T1000 (cell line): ENCODE measurements around the gene MMAB.
A peak's percentile ranks its signal among the peaks of the same experiment; 100 is the strongest.

Source experiments
- DNase-seq: peaks from one replicate; lab custom pipeline; 2025; ENCODE audit warnings: mixed read lengths; lab: John Stamatoyannopoulos, UW

Gene MMAB

GRCh38 chr12:109538191-109538863 lies 35.0 kb downstream of the MMAB start:
- no peak for DNase-seq

GRCh38 chr12:109537136-109537535 lies 36.2 kb downstream of the MMAB start:
- DNase-seq: no peak

GRCh38 chr12:109535863-109536250 lies 37.4 kb downstream of the MMAB start:
- DNase-seq: no peak

- no peak for DNase-seq
These were observed 38.0 kb downstream of the MMAB start for GRCh38 chr12:109535231-109535862.

GRCh38 chr12:109534456-109534855 lies 38.8 kb downstream of the MMAB start:
- DNase-seq: no peak

GRCh38 chr12:109533487-109533740 lies 39.9 kb downstream of the MMAB start:
- DNase-seq: no peak

- DNase-seq: no peak
These were observed 40.4 kb downstream of the MMAB start for GRCh38 chr12:109532721-109533486.

GRCh38 chr12:109531411-109531810 lies 41.9 kb downstream of the MMAB start:
- DNase-seq: no peak

- DNase-seq: no peak
These were observed 43.3 kb downstream of the MMAB start for GRCh38 chr12:109529691-109530640.

GRCh38 chr12:109527489-109528123 lies 45.7 kb downstream of the MMAB start:
- no peak for DNase-seq

GRCh38 chr12:109525279-109525585 lies 48.1 kb downstream of the MMAB start:
- DNase-seq: no peak

- no peak for DNase-seq
These were observed 48.6 kb downstream of the MMAB start for GRCh38 chr12:109524466-109525278.

- DNase-seq: no peak
These were observed 49.8 kb downstream of the MMAB start for GRCh38 chr12:109523504-109523903.

- DNase-seq: no peak
These were observed 50.2 kb downstream of the MMAB start for GRCh38 chr12:109523071-109523470.

GRCh38 chr12:109521831-109522230 lies 51.5 kb downstream of the MMAB start:
- no peak for DNase-seq

- DNase-seq: no peak
These were observed 53.5 kb downstream of the MMAB start for GRCh38 chr12:109519787-109520186.

- peak; percentile 44 for DNase-seq
These were observed 54.3 kb downstream of the MMAB start for GRCh38 chr12:109518820-109519665.

- no peak for DNase-seq
These were observed 55.7 kb downstream of the MMAB start for GRCh38 chr12:109517619-109518018.

- DNase-seq: no peak
These were observed 59.3 kb downstream of the MMAB start for GRCh38 chr12:109513977-109514376.

- no peak for DNase-seq
These were observed 60.3 kb downstream of the MMAB start for GRCh38 chr12:109513051-109513450.
